Measurements from ENCODE around the gene SLC1A2. TPM values are rescaled to one million over a fixed set of nuclear protein-coding genes. Genes with fewer than 3 reads are reported as not detected.

SLC1A2 gene
- total RNA-seq, 1 experiment from 2014 or later: 0.25 TPM

DNA sequence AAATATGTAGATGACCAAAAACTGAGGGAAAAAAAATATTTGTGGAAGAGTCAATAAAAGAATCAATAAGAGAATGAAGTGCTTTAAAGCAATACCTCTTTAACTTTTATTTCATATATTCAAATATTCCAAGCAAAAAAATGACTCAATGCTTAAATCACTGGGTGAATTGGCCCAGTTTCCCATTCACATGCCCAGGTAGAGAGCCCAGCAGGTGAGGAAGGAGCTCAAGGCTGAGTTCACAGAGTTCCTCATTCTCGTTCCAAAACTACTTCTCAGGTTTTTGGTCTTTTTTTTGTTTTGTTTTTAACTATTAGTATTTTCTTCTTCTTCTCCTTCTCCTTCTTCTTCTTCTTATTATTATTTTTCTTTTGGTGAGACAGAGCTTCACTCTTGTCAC is 30.2 kb downstream of the SLC1A2 start:
- Histone ChIP-seq H3K4me3 (replicated peaks in 1 of 2; ENCODE audit: low read depth in 1 of 2, low read length in 2 of 2) (no peak overlapping the region), H3K4me2 (ENCODE audit: low read length) (no peak overlapping the region), H4K20me1 (ENCODE audit: insufficient read depth) (no peaks in the 10 kb centered on the region), H3K9me2 (ENCODE audit: insufficient read depth) (no peaks in the 10 kb centered on the region), H3K9ac (ENCODE audit: low read length) (no peak overlapping the region), H2AFZ (ENCODE audit: low read depth, low read length, poor library complexity, severe bottlenecking) (no peak overlapping the region), H3K27me3 (ENCODE audit: insufficient read depth, low read length) (no peaks in the 10 kb centered on the region), H3K79me2 (ENCODE audit: insufficient read depth, low read length) (no peaks in the 10 kb centered on the region), H3K27ac (ENCODE audit: low read depth, low read length) (no peak overlapping the region), H3K4me1 (ENCODE audit: control insufficient read depth in 1 of 2, insufficient read depth in 2 of 2, low read length in 2 of 2) (peaks cover 15 to 18% of the 10 kb centered on the region in 2 experiments), H3K9me3 (ENCODE audit: control insufficient read depth in 1 of 2, insufficient read depth in 1 of 2, low read depth in 1 of 2, low read length in 2 of 2) (no peaks in the 10 kb centered on the region), H3K36me3 (ENCODE audit: control insufficient read depth in 1 of 2, insufficient read depth in 2 of 2, low read length in 2 of 2) (no peaks in the 10 kb centered on the region)
- intact Hi-C loops (cut with micrococcal nuclease): no loop called here
- ChIA-PET RAD21 (ENCODE audit: low non-redundant PET in 1 of 2, low total read pairs in 2 of 2, uncharacterized antibody in 2 of 2, unreplicated experiment in 2 of 2) (no interaction called here), CTCF (interaction anchor here (1.0 to 1.7 kb wide), 3 partner anchors 23 to 463 kb away, joined by 3 to 6 read pairs (median 4); no protein-coding TSS in a partner anchor), POLR2A (interaction anchor here (1.1 kb wide), 1 partner anchor 380 kb away, joined by 3 read pairs; no protein-coding TSS in a partner anchor)
- no peak for DNase-seq (ENCODE audit: low read depth, low spot score)
- ATAC-seq: no peak
- TF ChIP-seq, protein P1, sequence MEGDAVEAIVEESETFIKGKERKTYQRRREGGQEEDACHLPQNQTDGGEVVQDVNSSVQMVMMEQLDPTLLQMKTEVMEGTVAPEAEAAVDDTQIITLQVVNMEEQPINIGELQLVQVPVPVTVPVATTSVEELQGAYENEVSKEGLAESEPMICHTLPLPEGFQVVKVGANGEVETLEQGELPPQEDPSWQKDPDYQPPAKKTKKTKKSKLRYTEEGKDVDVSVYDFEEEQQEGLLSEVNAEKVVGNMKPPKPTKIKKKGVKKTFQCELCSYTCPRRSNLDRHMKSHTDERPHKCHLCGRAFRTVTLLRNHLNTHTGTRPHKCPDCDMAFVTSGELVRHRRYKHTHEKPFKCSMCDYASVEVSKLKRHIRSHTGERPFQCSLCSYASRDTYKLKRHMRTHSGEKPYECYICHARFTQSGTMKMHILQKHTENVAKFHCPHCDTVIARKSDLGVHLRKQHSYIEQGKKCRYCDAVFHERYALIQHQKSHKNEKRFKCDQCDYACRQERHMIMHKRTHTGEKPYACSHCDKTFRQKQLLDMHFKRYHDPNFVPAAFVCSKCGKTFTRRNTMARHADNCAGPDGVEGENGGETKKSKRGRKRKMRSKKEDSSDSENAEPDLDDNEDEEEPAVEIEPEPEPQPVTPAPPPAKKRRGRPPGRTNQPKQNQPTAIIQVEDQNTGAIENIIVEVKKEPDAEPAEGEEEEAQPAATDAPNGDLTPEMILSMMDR (IDR thresholded peaks at IDR 0.05 in 2 of 3, conservative IDR thresholded peaks at IDR 0.05 in 1 of 3; ENCODE audit: borderline replicate concordance in 1 of 3, insufficient read depth in 1 of 3, low read depth in 2 of 3, low read length in 2 of 3): no peak
- no peak for TF ChIP-seq FOSL1 (IDR thresholded peaks at IDR 0.05; ENCODE audit: low read depth)
- TF ChIP-seq, protein P2, sequence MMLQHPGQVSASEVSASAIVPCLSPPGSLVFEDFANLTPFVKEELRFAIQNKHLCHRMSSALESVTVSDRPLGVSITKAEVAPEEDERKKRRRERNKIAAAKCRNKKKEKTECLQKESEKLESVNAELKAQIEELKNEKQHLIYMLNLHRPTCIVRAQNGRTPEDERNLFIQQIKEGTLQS (IDR thresholded peaks at IDR 0.05): no peak
- TF ChIP-seq EZH2phosphoT487 (IDR thresholded peaks at IDR 0.05; ENCODE audit: borderline replicate concordance): no peak
- TF ChIP-seq SIN3A (IDR thresholded peaks at IDR 0.05; ENCODE audit: low read depth): no peak
- TF ChIP-seq POLR2A (IDR thresholded peaks at IDR 0.05; ENCODE audit: borderline replicate concordance, extremely low read depth, insufficient read depth, insufficient read length): no peak
- TF ChIP-seq EGR1 (IDR thresholded peaks at IDR 0.05; ENCODE audit: low read depth): no peak
- TF ChIP-seq TCF7L2 (IDR thresholded peaks at IDR 0.05; ENCODE audit: borderline replicate concordance, extremely low read depth, insufficient read depth, insufficient read length): no peak
- TF ChIP-seq POLR2AphosphoS5 (IDR thresholded peaks at IDR 0.05; ENCODE audit: low read depth, low read length): no peak
- TF ChIP-seq JUND (IDR thresholded peaks at IDR 0.05): no peak
- TF ChIP-seq ZNF274 (IDR thresholded peaks at IDR 0.05; ENCODE audit: low read depth, low read length): no peak
- TF ChIP-seq, protein P3, sequence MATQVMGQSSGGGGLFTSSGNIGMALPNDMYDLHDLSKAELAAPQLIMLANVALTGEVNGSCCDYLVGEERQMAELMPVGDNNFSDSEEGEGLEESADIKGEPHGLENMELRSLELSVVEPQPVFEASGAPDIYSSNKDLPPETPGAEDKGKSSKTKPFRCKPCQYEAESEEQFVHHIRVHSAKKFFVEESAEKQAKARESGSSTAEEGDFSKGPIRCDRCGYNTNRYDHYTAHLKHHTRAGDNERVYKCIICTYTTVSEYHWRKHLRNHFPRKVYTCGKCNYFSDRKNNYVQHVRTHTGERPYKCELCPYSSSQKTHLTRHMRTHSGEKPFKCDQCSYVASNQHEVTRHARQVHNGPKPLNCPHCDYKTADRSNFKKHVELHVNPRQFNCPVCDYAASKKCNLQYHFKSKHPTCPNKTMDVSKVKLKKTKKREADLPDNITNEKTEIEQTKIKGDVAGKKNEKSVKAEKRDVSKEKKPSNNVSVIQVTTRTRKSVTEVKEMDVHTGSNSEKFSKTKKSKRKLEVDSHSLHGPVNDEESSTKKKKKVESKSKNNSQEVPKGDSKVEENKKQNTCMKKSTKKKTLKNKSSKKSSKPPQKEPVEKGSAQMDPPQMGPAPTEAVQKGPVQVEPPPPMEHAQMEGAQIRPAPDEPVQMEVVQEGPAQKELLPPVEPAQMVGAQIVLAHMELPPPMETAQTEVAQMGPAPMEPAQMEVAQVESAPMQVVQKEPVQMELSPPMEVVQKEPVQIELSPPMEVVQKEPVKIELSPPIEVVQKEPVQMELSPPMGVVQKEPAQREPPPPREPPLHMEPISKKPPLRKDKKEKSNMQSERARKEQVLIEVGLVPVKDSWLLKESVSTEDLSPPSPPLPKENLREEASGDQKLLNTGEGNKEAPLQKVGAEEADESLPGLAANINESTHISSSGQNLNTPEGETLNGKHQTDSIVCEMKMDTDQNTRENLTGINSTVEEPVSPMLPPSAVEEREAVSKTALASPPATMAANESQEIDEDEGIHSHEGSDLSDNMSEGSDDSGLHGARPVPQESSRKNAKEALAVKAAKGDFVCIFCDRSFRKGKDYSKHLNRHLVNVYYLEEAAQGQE (IDR thresholded peaks at IDR 0.05; ENCODE audit: low read depth): no peak
- no peak for TF ChIP-seq ELF1 (IDR thresholded peaks at IDR 0.05; ENCODE audit: borderline replicate concordance, low read depth)
- TF ChIP-seq EZH2 (IDR thresholded peaks at IDR 0.05): no peak
- TF ChIP-seq, protein P4, sequence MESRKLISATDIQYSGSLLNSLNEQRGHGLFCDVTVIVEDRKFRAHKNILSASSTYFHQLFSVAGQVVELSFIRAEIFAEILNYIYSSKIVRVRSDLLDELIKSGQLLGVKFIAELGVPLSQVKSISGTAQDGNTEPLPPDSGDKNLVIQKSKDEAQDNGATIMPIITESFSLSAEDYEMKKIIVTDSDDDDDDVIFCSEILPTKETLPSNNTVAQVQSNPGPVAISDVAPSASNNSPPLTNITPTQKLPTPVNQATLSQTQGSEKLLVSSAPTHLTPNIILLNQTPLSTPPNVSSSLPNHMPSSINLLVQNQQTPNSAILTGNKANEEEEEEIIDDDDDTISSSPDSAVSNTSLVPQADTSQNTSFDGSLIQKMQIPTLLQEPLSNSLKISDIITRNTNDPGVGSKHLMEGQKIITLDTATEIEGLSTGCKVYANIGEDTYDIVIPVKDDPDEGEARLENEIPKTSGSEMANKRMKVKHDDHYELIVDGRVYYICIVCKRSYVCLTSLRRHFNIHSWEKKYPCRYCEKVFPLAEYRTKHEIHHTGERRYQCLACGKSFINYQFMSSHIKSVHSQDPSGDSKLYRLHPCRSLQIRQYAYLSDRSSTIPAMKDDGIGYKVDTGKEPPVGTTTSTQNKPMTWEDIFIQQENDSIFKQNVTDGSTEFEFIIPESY (IDR thresholded peaks at IDR 0.05; ENCODE audit: extremely low read depth, insufficient replicate concordance, low read length): no peak
- no TSS peak for BruUV-seq (replicated peaks)

Measured in HCT116 (cell line).